Right lobe of liver (tissue), 4 donors: ENCODE data around the gene HECTD4.
"Not testable (repeated sequence)": the region's sequence is repeated elsewhere in the genome, so short reads cannot be mapped to it uniquely, and the experiment has no call there.

Source experiments
- POLR2A ChIP-seq: fragments of 450-650 bp; IDR thresholded peaks from one replicate; pipeline ENCODE4 v1.6.1; 2017; ENCODE audit warnings: antibody characterized with exemption, mild to moderate bottlenecking
- TF ChIP-seq, protein P1 (sequence below), 4 donors: fragments of 200-600 bp in 3 of 4; fragments of 450-650 bp in 1 of 4; IDR thresholded peaks; one replicate each; pipeline versions ENCODE4 v1.5.1 to v1.8.0; 2016 to 2022; ENCODE audit warnings: antibody characterized with exemption in 4 of 4, mild to moderate bottlenecking in 2 of 4
- donor health status: DM: no; HTN: no; CAD: no.
- donor health status: DM: no; HTN: no; CAD: no.
- donor health status: DM: no; HTN: yes; CAD: no.

DNA sequence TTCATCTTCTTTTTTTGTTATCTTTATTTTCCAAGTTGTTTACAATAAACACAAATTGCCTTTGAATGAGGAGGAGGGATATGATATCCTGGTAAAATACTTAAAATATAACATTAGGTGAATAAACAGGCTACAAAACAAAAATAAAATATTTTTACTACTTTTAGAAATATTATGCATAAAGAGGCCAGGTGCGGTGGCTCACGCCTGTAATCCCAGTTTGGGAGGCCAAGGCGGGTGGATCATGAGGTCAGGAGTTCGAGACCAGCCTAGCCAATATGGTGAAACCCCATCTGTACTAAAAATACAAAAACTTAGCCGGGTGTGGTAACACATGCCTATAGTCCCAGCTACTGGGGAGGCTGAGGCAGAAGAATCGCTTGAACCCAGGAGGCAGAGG lies 33.3 kb downstream of the HECTD4 start:
- TF ChIP-seq, protein P1, sequence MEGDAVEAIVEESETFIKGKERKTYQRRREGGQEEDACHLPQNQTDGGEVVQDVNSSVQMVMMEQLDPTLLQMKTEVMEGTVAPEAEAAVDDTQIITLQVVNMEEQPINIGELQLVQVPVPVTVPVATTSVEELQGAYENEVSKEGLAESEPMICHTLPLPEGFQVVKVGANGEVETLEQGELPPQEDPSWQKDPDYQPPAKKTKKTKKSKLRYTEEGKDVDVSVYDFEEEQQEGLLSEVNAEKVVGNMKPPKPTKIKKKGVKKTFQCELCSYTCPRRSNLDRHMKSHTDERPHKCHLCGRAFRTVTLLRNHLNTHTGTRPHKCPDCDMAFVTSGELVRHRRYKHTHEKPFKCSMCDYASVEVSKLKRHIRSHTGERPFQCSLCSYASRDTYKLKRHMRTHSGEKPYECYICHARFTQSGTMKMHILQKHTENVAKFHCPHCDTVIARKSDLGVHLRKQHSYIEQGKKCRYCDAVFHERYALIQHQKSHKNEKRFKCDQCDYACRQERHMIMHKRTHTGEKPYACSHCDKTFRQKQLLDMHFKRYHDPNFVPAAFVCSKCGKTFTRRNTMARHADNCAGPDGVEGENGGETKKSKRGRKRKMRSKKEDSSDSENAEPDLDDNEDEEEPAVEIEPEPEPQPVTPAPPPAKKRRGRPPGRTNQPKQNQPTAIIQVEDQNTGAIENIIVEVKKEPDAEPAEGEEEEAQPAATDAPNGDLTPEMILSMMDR (IDR thresholded peaks at IDR 0.05), result not testable (repeated sequence)
- TF ChIP-seq POLR2A, result not testable (repeated sequence)
